HUES64 (cell line): ENCODE data around the gene NYAP2.

ENCODE experiments used
- H3K27ac ChIP-seq: 2 replicates; pipeline ENCODE4 v1.7.0; 2013; ENCODE audit warnings: low read depth, low read length, inconsistent platforms
- H3K27me3 ChIP-seq: 2 replicates; pipeline ENCODE4 v1.6.1; 2013; ENCODE audit warnings: mild to moderate bottlenecking, low read length; ENCODE audit not compliant: insufficient read depth
- H3K36me3 ChIP-seq: 2 replicates; pipeline ENCODE4 v1.6.1; 2013; ENCODE audit warnings: mild to moderate bottlenecking, low read length; ENCODE audit not compliant: insufficient read depth
- H3K4me1 ChIP-seq: 2 replicates; pipeline ENCODE4 v1.6.1; 2013; ENCODE audit warnings: mild to moderate bottlenecking, low read length, moderate library complexity; ENCODE audit not compliant: insufficient read depth
- H3K4me3 ChIP-seq: 2 replicates; pipeline ENCODE4 v1.5.1; 2013; ENCODE audit warnings: mild to moderate bottlenecking, low read length, moderate library complexity
- H3K9ac ChIP-seq: 2 replicates; pipeline ENCODE4 v1.6.1; 2013; ENCODE audit warnings: mild to moderate bottlenecking, low read depth, low read length
- H3K9me3 ChIP-seq: 2 replicates; pipeline ENCODE4 v1.6.1; 2013; ENCODE audit warnings: low read depth, low read length; ENCODE audit not compliant: insufficient read depth
- WGBS: fragments of 150-250, 120-280 bp; methylation state at CpG from one replicate; pipeline ENCODE4 v1.1.7; 2013; ENCODE audit warnings: missing lambda C conversion rate; 5-methylcytosine and 5-hydroxymethylcytosine counted together

The NYAP2 gene

GRCh38 chr2:225616848-225617247, 217.3 kb downstream of the NYAP2 start:
- Histone ChIP-seq H3K27me3 (no peaks in the 10 kb centered on the region), H3K9me3 (no peaks in the 10 kb centered on the region), H3K4me3 (no peak overlapping the region), H3K36me3 (no peaks in the 10 kb centered on the region), H3K4me1 (no peaks in the 10 kb centered on the region), H3K9ac (no peak overlapping the region), H3K27ac (no peak overlapping the region)
- 91% methylated on average over 2 of the region's 2 CpGs for WGBS

- Histone ChIP-seq H3K9ac (no peak overlapping the region), H3K4me3 (no peak overlapping the region), H3K4me1 (no peaks in the 10 kb centered on the region), H3K9me3 (no peaks in the 10 kb centered on the region), H3K27me3 (no peaks in the 10 kb centered on the region), H3K27ac (no peak overlapping the region), H3K36me3 (no peaks in the 10 kb centered on the region)
- 91% methylated on average over 21 of the region's 21 CpGs for WGBS
Measured at GRCh38 chr2:225620227-225620626, 220.7 kb downstream of the NYAP2 start.

- 97% methylated on average over 3 of the region's 4 CpGs for WGBS
- Histone ChIP-seq H3K9me3 (no peaks in the 10 kb centered on the region), H3K27me3 (no peaks in the 10 kb centered on the region), H3K4me1 (no peaks in the 10 kb centered on the region), H3K27ac (no peak overlapping the region), H3K4me3 (no peak overlapping the region), H3K36me3 (no peaks in the 10 kb centered on the region), H3K9ac (no peak overlapping the region)
Measured at GRCh38 chr2:225630824-225631533, 231.5 kb downstream of the NYAP2 start.

- no peaks in the 10 kb centered on the region for H3K9me3 ChIP-seq
- H3K36me3 ChIP-seq = no peaks in the 10 kb centered on the region
- 98% methylated on average over 2 of the region's 3 CpGs for WGBS
- H3K27me3 ChIP-seq = no peaks in the 10 kb centered on the region
- H3K9ac ChIP-seq = no peak overlapping the region
- H3K4me1 ChIP-seq = no peaks in the 10 kb centered on the region
- H3K27ac ChIP-seq = no peak overlapping the region
- no peak overlapping the region for H3K4me3 ChIP-seq
Measured at GRCh38 chr2:225632351-225632750, 232.8 kb downstream of the NYAP2 start.

GRCh38 chr2:225636558-225636957, 237.0 kb downstream of the NYAP2 start:
- WGBS = 89% methylated on average over 1 of the region's 1 CpG

GRCh38 chr2:225637259-225637658, 237.7 kb downstream of the NYAP2 start:
- Histone ChIP-seq H3K9me3 (no peaks in the 10 kb centered on the region), H3K27me3 (no peaks in the 10 kb centered on the region), H3K4me3 (no peak overlapping the region), H3K27ac (no peak overlapping the region), H3K9ac (no peak overlapping the region), H3K4me1 (no peaks in the 10 kb centered on the region), H3K36me3 (no peaks in the 10 kb centered on the region)
- 85% methylated on average over 7 of the region's 7 CpGs for WGBS

More at GRCh38 chr2:225636558-225636957, 237.0 kb downstream of the NYAP2 start:
- no peaks in the 10 kb centered on the region for H3K36me3 ChIP-seq
- H3K9ac ChIP-seq = no peak overlapping the region
- no peak overlapping the region for H3K27ac ChIP-seq
- H3K9me3 ChIP-seq = no peaks in the 10 kb centered on the region
- no peaks in the 10 kb centered on the region for H3K27me3 ChIP-seq
- no peaks in the 10 kb centered on the region for H3K4me1 ChIP-seq
- no peak overlapping the region for H3K4me3 ChIP-seq

- 98% methylated on average over 3 of the region's 3 CpGs for WGBS
- H3K9me3 ChIP-seq = no peaks in the 10 kb centered on the region
- H3K4me3 ChIP-seq = no peak overlapping the region
- no peak overlapping the region for H3K9ac ChIP-seq
- H3K36me3 ChIP-seq = no peaks in the 10 kb centered on the region
- H3K27me3 ChIP-seq = no peaks in the 10 kb centered on the region
- H3K4me1 ChIP-seq = no peaks in the 10 kb centered on the region
- H3K27ac ChIP-seq = no peak overlapping the region
Measured at GRCh38 chr2:225640550-225640949, 241.0 kb downstream of the NYAP2 start.

DNA sequence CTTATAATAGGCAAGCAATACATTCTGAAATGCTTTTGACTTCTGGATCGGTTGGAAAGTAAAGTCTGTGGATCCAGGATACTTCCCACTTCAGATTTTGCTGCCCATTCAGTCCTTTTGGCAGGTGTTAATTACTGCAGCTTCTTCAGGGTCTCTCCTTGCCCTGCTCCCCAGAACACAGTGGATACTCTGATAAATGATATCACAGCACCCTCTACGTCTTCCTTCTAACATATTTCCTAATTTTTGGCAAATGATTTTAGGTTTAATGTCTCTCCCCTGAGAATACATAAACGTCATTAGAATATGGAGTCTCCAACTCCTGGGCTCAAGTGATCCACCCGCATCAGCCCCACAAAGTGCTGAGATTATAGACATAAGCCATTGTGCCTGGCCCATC, 249.8 kb downstream of the NYAP2 start:
- H3K27ac ChIP-seq = no peak overlapping the region
- 93% methylated on average over 4 of the region's 4 CpGs for WGBS
- no peak overlapping the region for H3K4me3 ChIP-seq
- H3K9me3 ChIP-seq = no peaks in the 10 kb centered on the region
- H3K36me3 ChIP-seq = no peaks in the 10 kb centered on the region
- H3K27me3 ChIP-seq = no peaks in the 10 kb centered on the region
- H3K4me1 ChIP-seq = no peaks in the 10 kb centered on the region
- H3K9ac ChIP-seq = no peak overlapping the region

GRCh38 chr2:225650041-225650440, 250.5 kb downstream of the NYAP2 start:
- Histone ChIP-seq H3K36me3 (no peaks in the 10 kb centered on the region), H3K4me3 (no peak overlapping the region), H3K9me3 (no peaks in the 10 kb centered on the region), H3K4me1 (no peaks in the 10 kb centered on the region), H3K27me3 (no peaks in the 10 kb centered on the region), H3K27ac (no peak overlapping the region), H3K9ac (no peak overlapping the region)
- 96% methylated on average over 8 of the region's 8 CpGs for WGBS

GRCh38 chr2:225660262-225661131, 261.0 kb downstream of the NYAP2 start:
- H3K9me3 ChIP-seq = no peaks in the 10 kb centered on the region
- H3K27ac ChIP-seq = no peak overlapping the region
- H3K4me1 ChIP-seq = peaks cover 5% of the 10 kb centered on the region; the same call in 1 of the 2 replicates
- no peak overlapping the region for H3K4me3 ChIP-seq
- no peak overlapping the region for H3K9ac ChIP-seq
- WGBS = 28% methylated on average over 9 of the region's 11 CpGs
- no peaks in the 10 kb centered on the region for H3K27me3 ChIP-seq
- no peaks in the 10 kb centered on the region for H3K36me3 ChIP-seq

DNA sequence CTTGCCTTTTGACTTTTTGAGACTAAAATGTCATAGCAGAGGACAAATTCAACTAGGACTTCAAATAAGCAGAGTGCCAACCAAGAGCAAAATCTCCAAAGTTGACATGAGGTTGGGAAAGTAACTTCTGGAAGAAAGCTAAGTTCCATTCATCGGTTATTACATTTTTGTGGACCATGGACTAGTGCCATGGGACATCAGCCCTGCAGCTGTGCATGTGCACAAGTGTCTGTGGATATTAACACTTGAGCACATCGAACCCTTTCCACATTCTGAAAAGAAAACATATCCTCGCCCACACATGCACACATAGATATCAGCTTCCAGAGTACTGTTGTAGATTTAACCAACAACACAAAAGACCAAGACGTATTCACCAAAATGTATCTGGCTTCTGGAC, 262.6 kb downstream of the NYAP2 start:
- Histone ChIP-seq H3K27me3 (no peaks in the 10 kb centered on the region), H3K4me3 (no peak overlapping the region), H3K4me1 (peaks cover 9% of the 10 kb centered on the region; the same call in 1 of the 2 replicates), H3K27ac (no peak overlapping the region), H3K9me3 (no peaks in the 10 kb centered on the region), H3K36me3 (no peaks in the 10 kb centered on the region), H3K9ac (no peak overlapping the region)
- WGBS = 95% methylated on average over 4 of the region's 4 CpGs
